Hepatocyte (in vitro differentiated cells): ENCODE data around the gene SLAMF1. TPM values are rescaled to one million over a fixed set of nuclear protein-coding genes. Genes with fewer than 3 reads are reported as not detected.

Source experiments
- DNase-seq: peaks from one replicate; pipeline ENCODE4 v3.0.0-alpha.2; 2016; ENCODE audit warnings: low spot score
- H2AFZ ChIP-seq: fragments of 200-600 bp; sonication (generic); 2 replicates; pipeline ENCODE4 v1.6.0; 2016; ENCODE audit warnings: antibody characterized with exemption, mild to moderate bottlenecking
- H3K27ac ChIP-seq: fragments of 200-600 bp; sonication (generic); 2 replicates; pipeline ENCODE4 v1.5.1; 2016; ENCODE audit warnings: mild to moderate bottlenecking
- H3K27me3 ChIP-seq: fragments of 200-600 bp; sonication (generic); 2 replicates; pipeline ENCODE4 v1.6.1; 2016
- H3K36me3 ChIP-seq: fragments of 200-600 bp; sonication (generic); replicated peaks from 2 replicates; pipeline ENCODE4 v1.5.1; 2016; ENCODE audit warnings: low read depth; ENCODE audit not compliant: insufficient read depth
- H3K4me1 ChIP-seq: fragments of 200-600 bp; sonication (generic); 2 replicates; pipeline ENCODE4 v1.5.1; 2016; ENCODE audit warnings: mild to moderate bottlenecking, moderate library complexity; ENCODE audit not compliant: insufficient read depth
- H3K4me2 ChIP-seq: fragments of 200-600 bp; sonication (generic); 2 replicates; pipeline ENCODE4 v1.6.0; 2016
- H3K4me3 ChIP-seq: fragments of 200-600 bp; sonication (generic); 2 replicates; pipeline ENCODE4 v1.5.1; 2016; ENCODE audit warnings: mild to moderate bottlenecking
- H3K79me2 ChIP-seq: fragments of 200-600 bp; sonication (generic); 2 replicates; pipeline ENCODE4 v1.6.0; 2017; ENCODE audit warnings: mild to moderate bottlenecking
- H3K9me2 ChIP-seq: fragments of 200-600 bp; sonication (generic); replicated peaks from 2 replicates; pipeline ENCODE4 v1.6.0; 2017; ENCODE audit warnings: mild to moderate bottlenecking; ENCODE audit not compliant: insufficient read depth
- H3K9me3 ChIP-seq: fragments of 200-600 bp; sonication (generic); 2 replicates; pipeline ENCODE4 v1.5.1; 2016; ENCODE audit warnings: low read depth, mild to moderate bottlenecking
- H4K20me1 ChIP-seq: fragments of 200-600 bp; sonication (generic); 2 replicates; pipeline ENCODE4 v1.6.0; 2016; ENCODE audit warnings: mild to moderate bottlenecking; ENCODE audit not compliant: insufficient read depth, poor library complexity, severe bottlenecking
- EZH2 ChIP-seq: fragments of 200-600 bp; sonication (generic); IDR thresholded peaks from 2 replicates; pipeline ENCODE4 v1.6.1; 2016; ENCODE audit warnings: antibody characterized with exemption, mild to moderate bottlenecking, borderline replicate concordance
- EZH2phosphoT487 ChIP-seq: fragments of 200-600 bp; sonication (generic); IDR thresholded peaks from one replicate; pipeline ENCODE4 v1.6.1; 2018; ENCODE audit warnings: antibody characterized with exemption, mild to moderate bottlenecking, low read depth, moderate library complexity; ENCODE audit not compliant: unreplicated experiment, severe bottlenecking
- WGBS: methylation state at CpG from one replicate; pipeline ENCODE4 v1.1.6; 2016; ENCODE audit warnings: low lambda C conversion rate; ENCODE audit errors: missing lambda C conversion rate; 5-methylcytosine and 5-hydroxymethylcytosine counted together
- polyA plus RNA-seq: library from polyadenylated mRNA; unstranded; fragments of >200 nt; fragmentation: Nextera tagmentation; extraction: Ambion mirVana; gene quantifications from 2 replicates; pipeline ENCODE4 v1.2.1, GENCODE V29; 2016
- total RNA-seq: library from RNA; depleted of rRNA; stranded (reverse); fragments of >200 nt; gene quantifications from 2 replicates; pipeline ENCODE4 v1.2.3, GENCODE V29; 2014
- TF ChIP-seq, protein P1 (sequence below): fragments of 200-600 bp; sonication (generic); IDR thresholded peaks from 2 replicates; pipeline ENCODE4 v1.5.1; 2016; ENCODE audit warnings: antibody characterized with exemption, mild to moderate bottlenecking; ENCODE audit not compliant: poor library complexity

Gene SLAMF1
- total and polyA plus RNA-seq, 2 experiments from 2014 or later: 1.2 to 2.1 TPM

DNA sequence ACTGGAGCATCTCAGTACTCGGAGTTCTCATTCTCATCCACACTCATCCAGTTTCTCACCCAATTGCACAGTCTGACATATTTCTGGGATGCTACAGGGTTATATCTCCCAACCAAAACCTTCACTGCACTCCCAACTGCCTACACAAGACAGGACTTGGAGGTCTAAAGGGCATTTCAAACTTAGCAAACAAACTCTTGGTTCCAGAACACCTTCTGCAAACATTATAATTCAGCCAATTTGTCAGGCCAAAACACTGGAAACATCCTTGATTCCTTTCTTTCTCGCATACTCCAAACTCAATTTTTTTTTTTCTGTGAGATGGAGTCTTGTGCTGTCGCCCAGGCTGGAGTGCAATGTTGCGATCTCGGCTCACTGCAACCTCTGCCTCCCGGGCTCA, 7.9 kb downstream of the SLAMF1 start:
- Histone ChIP-seq H3K9me3 (no peaks in the 10 kb centered on the region), H3K4me2 (peak overlapping the region; percentile 16), H3K9me2 (no peaks in the 10 kb centered on the region), H4K20me1 (no peaks in the 10 kb centered on the region), H3K4me1 (peaks cover 24% of the 10 kb centered on the region), H3K36me3 (no peaks in the 10 kb centered on the region), H2AFZ (no peak overlapping the region), H3K79me2 (no peaks in the 10 kb centered on the region), H3K27me3 (no peaks in the 10 kb centered on the region), H3K27ac (peak overlapping the region; percentile 30), H3K4me3 (no peak overlapping the region)
- TF ChIP-seq, protein P1, sequence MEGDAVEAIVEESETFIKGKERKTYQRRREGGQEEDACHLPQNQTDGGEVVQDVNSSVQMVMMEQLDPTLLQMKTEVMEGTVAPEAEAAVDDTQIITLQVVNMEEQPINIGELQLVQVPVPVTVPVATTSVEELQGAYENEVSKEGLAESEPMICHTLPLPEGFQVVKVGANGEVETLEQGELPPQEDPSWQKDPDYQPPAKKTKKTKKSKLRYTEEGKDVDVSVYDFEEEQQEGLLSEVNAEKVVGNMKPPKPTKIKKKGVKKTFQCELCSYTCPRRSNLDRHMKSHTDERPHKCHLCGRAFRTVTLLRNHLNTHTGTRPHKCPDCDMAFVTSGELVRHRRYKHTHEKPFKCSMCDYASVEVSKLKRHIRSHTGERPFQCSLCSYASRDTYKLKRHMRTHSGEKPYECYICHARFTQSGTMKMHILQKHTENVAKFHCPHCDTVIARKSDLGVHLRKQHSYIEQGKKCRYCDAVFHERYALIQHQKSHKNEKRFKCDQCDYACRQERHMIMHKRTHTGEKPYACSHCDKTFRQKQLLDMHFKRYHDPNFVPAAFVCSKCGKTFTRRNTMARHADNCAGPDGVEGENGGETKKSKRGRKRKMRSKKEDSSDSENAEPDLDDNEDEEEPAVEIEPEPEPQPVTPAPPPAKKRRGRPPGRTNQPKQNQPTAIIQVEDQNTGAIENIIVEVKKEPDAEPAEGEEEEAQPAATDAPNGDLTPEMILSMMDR: no peak
- TF ChIP-seq EZH2 (no peak), EZH2phosphoT487 (no peak)
- WGBS: 92% methylated on average over 6 of the region's 6 CpGs
- no peak for DNase-seq

DNA sequence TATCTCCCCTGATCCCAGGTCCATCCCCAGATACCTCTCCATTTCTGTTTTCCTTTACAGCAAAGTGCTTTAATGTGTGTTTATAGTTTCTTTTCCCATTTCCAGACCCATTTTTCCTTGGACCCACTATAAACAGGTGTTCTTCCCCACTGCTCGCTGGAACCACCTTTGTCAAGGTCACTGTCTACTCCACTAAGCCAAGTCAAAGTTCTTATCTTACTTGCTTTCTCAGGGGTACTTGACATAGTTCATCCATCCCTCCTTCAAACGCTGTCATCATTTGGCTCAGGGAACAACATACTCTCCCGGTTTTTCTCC, 8.3 kb downstream of the SLAMF1 start:
- peak overlapping the region; percentile 58 for H3K27ac ChIP-seq

DNA sequence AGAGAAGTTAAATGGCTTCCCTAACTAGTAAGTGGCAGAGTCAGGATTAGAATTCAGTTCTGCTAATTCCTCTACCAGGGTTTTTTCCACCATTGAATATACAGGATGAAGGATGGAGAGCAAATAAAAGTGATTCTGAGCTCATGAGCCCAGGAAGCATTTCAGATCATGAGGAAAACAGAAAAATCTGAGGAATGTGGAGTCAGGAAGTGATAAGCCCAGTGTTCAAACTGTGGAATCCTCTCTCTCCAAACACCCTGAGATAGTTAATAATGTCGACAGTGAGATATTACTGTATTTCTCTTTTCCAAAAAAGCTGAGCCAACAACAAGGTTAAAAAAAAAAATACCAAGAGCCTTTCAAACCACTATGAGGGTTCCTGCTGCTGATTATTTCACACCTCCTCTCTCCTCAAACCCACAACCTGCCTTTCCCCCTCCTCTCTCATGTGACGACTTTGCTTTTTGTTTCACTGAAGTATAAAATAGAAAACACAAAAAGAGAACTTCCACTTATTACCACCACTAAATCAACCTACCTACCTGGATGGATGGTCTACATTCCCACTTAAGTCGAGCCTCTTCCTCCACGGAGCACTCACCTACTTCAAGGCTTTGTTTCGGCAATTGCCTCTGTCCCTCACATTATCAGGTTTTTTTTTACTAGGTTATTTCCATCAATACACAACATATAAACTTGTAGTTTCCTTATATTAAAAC, 8.9 kb downstream of the SLAMF1 start:
- H3K36me3 ChIP-seq: no peaks in the 10 kb centered on the region
- TF ChIP-seq, protein P1: no peak
- no peak for TF ChIP-seq EZH2
- no peak for TF ChIP-seq EZH2phosphoT487
- no peaks in the 10 kb centered on the region for H3K79me2 ChIP-seq
- H3K9me3 ChIP-seq: no peaks in the 10 kb centered on the region
- H3K4me3 ChIP-seq: no peak overlapping the region
- 70% methylated on average over 5 of the region's 5 CpGs for WGBS
- no peak for DNase-seq
- H4K20me1 ChIP-seq: no peaks in the 10 kb centered on the region
- no peak overlapping the region for H2AFZ ChIP-seq
- H3K4me1 ChIP-seq: peaks cover 21% of the 10 kb centered on the region
- no peaks in the 10 kb centered on the region for H3K27me3 ChIP-seq
- H3K27ac ChIP-seq: peak overlapping the region; percentile 58
- H3K4me2 ChIP-seq: no peak overlapping the region
- H3K9me2 ChIP-seq: no peaks in the 10 kb centered on the region

More for the DNA sequence above, 8.3 kb downstream of the SLAMF1 start:
- no peaks in the 10 kb centered on the region for H4K20me1 ChIP-seq
- H3K79me2 ChIP-seq: no peaks in the 10 kb centered on the region
- peaks cover 24% of the 10 kb centered on the region for H3K4me1 ChIP-seq
- H3K9me3 ChIP-seq: no peaks in the 10 kb centered on the region
- no peak overlapping the region for H3K4me3 ChIP-seq
- no peak overlapping the region for H2AFZ ChIP-seq
- no peaks in the 10 kb centered on the region for H3K9me2 ChIP-seq
- H3K36me3 ChIP-seq: no peaks in the 10 kb centered on the region
- H3K27me3 ChIP-seq: no peaks in the 10 kb centered on the region
- TF ChIP-seq EZH2phosphoT487 (no peak), EZH2 (no peak)
- peak overlapping the region; percentile 16 for H3K4me2 ChIP-seq
- WGBS: 85% methylated on average over 3 of the region's 3 CpGs
- DNase-seq: no peak

DNA sequence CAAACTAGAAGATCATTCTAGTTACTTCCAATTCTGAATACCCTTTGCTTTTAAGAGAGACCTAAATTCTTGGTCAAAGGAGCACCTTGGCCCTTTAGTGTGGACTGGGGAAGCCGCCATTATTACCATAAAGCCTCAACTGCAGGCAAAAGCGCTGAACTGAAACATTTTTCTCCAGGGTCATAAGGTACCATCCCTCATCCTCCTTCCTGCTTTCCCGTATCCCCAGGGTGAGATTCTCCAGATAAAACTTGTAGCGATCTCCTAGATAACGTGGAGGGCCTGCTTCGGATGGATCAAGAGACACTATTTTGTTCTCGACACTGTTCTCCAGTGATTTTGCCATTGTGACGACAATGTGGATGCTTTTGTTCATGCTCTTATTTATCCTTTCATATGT, 9.8 kb downstream of the SLAMF1 start:
- Histone ChIP-seq H3K27me3 (no peaks in the 10 kb centered on the region), H3K4me1 (peaks cover 20% of the 10 kb centered on the region), H3K27ac (no peak overlapping the region), H3K4me2 (no peak overlapping the region), H3K4me3 (no peak overlapping the region), H3K36me3 (no peaks in the 10 kb centered on the region), H2AFZ (no peak overlapping the region), H3K79me2 (no peaks in the 10 kb centered on the region), H3K9me2 (no peaks in the 10 kb centered on the region), H4K20me1 (no peaks in the 10 kb centered on the region), H3K9me3 (no peaks in the 10 kb centered on the region)
- TF ChIP-seq EZH2phosphoT487 (no peak), EZH2 (no peak)
- TF ChIP-seq, protein P1: no peak
- 83% methylated on average over 8 of the region's 8 CpGs for WGBS
- no peak for DNase-seq
